GM19099 (cell line): ENCODE results near the gene SLC35D2.

Experiments used
- POLR2A ChIP-seq: IDR thresholded peaks from 3 replicates; pipeline ENCODE4 v1.6.1; 2011; ENCODE audit warnings: low read depth; ENCODE audit not compliant: insufficient read length; ENCODE audit errors: extremely low read depth

The SLC35D2 gene

DNA sequence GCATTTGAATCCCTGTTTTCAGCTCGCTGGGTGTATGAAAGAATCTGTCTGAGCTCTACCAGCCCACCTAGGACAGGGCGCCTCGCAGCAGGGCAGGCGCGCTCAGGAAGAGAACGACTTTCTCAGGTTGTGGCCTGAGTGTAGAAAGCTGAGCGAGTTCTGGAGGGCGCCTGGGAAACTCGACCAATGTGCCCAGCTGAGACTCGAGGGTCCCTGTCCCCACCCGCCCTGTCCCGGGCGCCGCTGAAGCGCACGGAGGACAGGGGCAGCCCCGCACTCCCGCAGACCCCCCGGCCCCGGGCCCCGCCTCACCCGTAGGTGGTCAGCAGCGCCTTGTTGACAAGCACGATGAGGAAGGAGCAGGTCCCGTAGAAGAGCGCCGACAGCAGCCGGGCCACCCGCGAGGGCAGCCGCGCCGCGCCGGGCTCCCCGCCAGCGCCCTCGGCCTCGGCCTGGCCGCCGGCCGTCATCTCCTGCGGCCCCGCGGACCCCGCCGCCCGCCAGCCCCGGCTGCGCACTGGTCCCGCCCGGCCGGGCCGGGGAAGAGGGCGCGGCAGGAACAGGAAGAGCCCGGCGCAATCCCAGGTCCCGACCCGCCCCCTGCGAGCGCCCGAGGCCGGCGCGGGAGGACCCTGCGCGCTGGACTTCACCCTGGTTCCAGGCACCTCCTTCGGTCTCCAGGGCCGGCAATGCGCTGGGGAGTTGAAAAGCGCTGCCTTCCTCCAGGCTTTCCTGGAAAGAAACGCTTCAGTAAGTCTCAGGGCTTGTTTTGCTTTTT is at the start of gene SLC35D2:
SLC35D2 (minus strand) TSS at position 547 of the 778 bp plus-strand sequence; CDS start at position 470, 77 bp downstream.
- peak; percentile 22 for TF ChIP-seq POLR2A

DNA sequence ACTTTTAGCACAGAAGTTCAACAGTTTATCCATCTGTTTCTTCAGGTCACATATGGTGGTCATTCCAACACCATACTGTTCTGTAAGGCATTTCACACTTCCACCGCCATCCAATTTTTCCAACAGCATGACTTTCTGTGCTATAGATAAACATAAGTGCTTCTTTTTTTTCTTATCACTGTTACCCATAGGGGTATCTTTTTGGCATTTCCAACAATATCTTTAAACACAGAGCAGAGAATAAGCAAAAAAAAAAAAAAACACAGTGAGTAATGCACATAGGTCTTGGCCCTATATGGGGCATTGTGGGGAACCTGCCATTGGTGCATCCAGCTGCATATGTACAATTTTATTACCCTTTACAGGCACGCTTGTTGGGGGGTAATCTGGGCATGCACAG is 46.9 kb upstream of the SLC35D2 start:
- no peak for TF ChIP-seq POLR2A

DNA sequence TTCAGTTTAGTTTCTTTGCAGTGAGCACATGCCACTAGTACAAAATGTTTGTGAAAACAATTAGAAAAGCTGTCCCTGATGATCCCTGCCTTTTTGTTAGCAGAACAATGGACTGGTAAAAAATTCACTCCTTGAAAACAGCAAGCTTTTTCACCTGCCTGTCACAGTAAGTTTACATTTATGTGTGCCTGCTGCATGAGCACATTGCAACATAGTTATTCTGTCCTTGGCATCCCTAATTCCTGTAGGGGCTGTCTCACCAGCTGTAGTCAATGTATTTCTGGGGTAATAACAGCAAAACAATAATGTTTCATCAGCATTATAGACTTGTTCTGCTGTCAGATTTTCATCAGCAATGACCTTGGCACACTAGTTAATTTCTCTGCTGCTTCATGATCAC is 46.2 kb upstream of the SLC35D2 start:
- TF ChIP-seq POLR2A: no peak

DNA sequence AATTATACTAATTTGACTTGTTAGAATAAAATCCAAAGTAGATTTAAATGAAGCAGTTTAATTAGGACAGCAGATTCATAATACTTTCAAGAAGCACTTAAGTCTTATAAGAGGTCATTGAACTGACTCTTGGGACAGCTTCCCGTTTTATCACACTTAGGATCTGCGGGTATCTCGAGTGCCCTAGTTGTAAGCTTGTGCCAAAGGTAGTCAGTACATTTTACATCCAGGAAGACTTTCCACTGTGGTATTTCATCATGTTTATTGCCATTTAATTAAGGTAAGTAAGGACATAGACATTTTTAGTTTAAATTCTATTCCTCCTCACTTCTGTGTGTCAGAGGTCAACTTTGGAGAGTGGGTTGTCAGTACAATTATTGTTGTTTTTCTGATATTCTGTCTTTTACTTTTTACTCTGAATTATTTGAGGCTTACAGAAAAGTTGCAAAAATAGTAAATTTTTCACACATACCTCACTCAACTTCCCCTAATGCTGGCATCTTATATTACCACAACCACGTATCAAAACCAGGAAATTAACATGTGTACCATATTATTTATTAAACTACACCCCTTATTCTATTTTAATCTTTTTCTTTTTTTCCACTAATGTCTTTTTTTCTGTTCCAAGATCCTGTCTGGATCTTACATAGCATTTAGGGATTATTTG is 42.1 kb upstream of the SLC35D2 start:
- TF ChIP-seq POLR2A: no peak

DNA sequence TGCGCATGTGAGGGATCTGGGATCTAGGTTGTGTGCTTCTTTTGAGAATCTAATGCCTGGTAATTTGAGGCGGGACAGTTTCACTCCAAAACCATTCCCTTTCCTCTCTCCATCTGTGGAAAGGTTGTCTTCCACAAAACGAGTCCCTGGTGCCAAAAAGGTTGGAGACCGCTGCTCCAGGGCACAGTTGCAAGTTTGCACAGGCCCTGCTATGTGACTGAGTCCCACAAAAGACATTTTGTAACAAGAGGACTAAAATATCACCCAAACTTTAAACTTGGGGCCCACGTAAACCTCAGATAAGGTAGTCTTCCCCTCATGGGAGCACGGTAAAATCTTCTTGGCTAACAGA is 40.5 kb upstream of the SLC35D2 start:
- TF ChIP-seq POLR2A: no peak

DNA sequence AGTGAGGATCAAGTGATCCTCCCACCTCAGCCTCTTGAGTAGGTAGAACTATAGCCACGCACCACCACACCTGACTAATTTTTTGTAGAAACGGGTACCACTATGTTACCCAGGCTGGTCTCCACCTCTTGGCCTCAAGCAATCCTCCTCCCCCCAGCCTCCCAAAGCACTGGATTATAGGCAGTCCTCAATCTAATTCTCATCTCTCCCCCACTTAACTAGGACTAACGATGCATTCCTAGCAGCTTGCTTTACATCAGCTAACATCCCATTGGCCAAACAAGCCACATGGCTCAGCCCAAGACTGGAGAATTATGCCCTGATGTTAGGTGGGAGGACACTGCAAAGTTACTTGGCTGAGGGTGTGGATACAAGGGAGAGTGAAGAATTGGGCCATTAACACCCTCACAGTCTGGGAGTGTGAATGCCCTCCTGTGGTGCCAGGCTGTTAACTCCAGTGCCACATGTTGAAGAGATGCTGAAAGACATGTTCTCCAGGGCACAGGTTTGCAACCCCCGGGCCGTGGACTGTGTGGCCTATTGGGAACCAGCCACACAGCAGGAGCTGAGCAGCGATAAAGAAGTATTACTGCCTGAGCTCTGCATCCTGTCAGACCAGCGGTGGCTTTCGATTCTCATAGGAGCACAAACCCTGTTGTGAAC is 39.9 kb upstream of the SLC35D2 start:
- no peak for TF ChIP-seq POLR2A

DNA sequence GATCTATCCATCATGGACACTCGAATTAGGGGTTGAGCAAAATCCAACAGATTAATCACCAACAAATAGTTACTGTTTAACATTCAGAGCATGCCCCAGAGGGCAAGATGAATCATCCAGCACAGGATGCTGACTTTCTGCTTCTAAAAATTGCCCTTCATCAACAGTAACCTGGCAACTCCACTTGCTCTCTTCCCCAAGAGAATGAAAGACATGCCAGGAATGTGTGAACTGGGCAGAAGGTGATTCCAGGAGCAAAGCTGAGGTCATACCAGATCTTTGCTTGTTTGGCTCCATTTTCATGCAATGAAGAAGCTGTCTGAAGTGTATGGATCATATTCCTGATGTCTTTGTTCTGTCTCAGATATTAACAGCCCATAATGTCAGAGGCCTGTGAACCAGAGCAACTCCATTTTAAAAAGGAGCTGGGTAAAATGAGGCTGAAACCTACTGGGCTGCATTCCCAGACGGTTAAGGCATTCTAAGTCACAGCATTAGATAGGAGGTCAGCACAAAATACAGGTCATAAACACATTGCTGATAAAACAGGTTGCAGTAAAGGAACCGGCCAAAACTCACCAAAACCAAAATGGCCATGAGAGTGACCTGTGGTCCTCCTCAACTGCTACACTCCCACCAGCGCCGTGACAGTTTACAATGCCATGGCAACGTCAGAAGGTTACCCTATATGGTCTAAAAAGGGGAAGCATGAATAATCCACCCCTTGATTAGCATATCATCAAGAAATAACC is 37.1 kb upstream of the SLC35D2 start:
- TF ChIP-seq POLR2A: no peak

DNA sequence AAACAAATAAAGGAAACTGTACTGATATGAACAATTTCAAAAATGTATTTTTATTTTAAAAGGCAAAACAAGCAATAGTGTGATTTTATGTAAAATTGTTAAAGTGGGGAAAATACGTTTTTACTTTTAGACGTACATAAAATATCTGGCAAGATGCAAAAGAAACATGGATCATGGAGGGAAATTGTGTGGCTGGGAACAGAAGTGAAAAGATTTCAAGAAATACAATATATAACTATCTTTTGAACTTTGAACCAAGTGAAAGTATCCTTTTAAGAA is 36.1 kb upstream of the SLC35D2 start:
- no peak for TF ChIP-seq POLR2A

DNA sequence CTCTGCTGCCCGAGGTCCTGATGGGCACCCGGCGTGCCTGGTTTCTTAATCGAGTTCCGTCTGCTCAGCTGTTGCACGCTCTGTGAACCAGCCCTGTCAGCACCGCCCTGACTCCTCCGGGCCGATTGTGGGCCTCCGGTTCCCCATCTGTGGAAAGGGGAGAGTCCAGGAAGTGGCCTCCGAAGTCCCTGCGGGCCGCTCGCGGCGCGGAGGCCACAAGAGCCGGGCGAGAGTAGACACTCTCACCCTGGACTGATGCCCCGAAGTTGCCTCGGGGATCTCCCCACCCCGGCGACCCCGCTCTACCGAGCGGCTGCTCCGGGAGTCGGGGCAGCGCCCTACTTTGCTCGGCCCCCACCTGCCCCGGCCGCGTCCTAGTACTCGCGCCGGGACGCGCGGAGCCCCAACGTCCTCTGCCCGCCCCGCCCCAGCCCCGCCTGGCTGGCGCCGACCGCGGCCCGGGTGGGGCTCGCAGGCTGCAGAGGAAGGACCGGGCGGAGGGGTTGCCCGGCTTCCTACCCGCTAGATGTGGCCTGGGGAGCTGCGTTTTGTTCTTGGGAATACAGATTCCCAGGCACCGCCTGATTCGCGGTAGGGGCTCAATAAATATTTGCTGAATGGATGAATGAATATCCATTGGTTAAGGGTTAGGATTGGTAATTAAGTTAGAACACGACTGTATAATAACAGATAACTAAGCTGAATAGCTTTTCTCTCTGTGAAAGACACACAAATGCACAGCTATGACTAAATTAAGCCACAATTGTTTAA is 35.6 kb upstream of the SLC35D2 start:
- peak; percentile 57 for TF ChIP-seq POLR2A

DNA sequence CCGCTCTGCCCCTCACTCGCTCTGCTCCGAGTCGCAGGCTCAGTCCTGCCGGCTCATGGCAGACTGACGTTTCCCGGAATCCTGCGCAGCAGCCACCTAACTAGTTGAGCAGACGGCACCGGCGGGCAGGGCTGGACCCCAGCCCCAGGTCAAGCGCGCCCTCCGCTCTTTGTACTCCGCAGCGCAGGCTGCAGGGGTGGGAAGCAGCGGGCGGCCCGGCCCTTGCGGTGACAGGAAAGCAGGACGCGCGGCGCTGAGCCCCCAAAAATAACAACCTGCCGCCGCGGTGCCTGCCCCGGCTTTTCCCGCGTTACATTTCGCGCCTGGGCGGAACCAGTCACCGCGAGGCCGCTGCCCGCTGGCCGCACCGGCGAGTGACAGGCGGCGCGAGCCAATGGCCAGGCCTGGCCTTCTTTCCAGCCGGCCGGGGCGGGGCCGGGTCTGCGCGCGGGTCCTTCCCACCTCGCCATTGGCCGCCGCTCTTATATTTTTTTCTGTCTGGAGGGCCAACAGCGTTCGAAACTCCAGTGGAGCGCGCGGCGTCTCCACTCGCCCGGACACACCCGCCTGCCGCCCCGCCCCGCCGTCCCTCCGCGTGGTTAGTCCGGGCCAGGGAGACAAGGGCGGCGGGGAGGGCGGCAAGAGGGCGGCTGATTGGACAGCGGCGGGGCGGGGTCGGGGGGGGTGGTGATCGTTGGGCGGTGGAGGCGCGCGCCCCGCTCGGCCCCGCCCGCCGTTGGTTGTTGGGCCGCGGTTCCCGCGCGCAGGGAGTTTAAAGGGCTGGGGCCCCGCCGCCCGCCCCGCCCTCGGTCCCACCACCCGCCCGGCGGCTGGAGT is 34.8 kb upstream of the SLC35D2 start, which contains the start of gene ZNF367:
ZNF367 (minus strand) TSS at position 288 of the 837 bp plus-strand sequence. CDS start 338 bp downstream, outside the sequence.
- peak; percentile 78 for TF ChIP-seq POLR2A

DNA sequence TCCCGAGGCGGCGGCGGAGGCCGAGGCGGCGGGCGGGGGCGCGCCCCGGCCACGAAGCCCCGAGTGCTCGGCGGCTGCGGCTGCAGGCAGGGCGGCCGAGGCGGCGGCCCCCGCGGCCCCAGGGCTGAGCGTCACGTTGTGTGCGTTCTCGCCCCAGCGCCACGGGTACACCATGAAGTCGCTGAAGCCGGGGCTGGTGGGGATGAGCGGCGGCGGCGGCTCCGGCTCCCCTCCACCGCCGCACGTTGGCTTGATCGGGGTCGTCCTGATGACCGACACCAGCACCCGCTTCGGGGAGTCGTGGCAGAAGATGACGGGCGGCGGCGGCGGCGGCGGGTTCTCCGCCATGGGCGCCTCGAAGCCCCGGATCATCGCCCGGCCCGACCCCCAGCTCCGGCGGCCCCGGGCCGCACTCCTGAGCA is 34.2 kb upstream of the SLC35D2 start:
- TF ChIP-seq POLR2A: no peak

DNA sequence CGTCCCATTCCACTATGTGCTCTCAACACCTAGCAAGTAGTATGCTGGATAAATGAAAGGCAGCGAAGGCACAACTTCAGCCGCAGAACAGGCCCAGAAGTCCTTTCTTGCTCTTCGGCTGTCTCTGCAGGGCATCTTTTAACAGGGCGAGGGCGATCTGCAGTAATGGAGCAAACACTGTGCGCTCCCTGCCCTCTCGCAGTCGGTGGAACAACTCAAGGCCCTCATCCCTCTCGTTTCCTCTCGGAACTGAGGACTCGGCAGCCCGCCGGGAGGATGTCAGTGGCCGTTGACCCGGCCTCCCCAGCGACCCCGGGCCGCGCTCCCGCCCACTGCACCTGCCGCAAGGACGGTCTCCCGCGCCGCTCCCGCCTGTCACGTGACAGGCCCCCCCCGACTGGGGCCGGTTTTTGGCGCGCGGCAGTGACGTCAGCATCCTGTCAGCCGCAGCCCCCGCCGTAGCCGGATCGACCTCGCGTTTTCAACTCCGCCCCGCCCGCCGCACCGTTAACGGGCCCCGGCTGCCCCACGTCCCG is 33.6 kb upstream of the SLC35D2 start:
- peak; percentile 75 for TF ChIP-seq POLR2A
